SK-N-SH treated with all-trans-retinoic acid at 6 μM for 48 hours (cell line): ENCODE results near the gene ATPAF2.

Experiments
- ATAC-seq: fragments of 200-7000 bp; cut with Tn5 transposase; 3 replicates; pipeline ENCODE4 v1.9.1; 2020; ENCODE audit warnings: mild to moderate bottlenecking, moderate library complexity
- ARNTL ChIP-seq: fragments of 450-650 bp; formaldehyde crosslinking; IDR thresholded peaks from 2 replicates; pipeline ENCODE4 v1.5.0; 2020; ENCODE audit warnings: low read depth, mild to moderate bottlenecking, moderate library complexity, borderline replicate concordance
- BACH2 ChIP-seq: fragments of 250-450 bp; sonication (Bioruptor Pico); IDR thresholded peaks from 2 replicates; pipeline ENCODE4 v1.9.0; 2021; ENCODE audit warnings: mild to moderate bottlenecking, borderline replicate concordance
- CREB5 ChIP-seq: fragments of 250-450 bp; sonication (Bioruptor Pico); IDR thresholded peaks from 2 replicates; pipeline ENCODE4 v1.5.1; 2020; ENCODE audit warnings: low read depth, mild to moderate bottlenecking, moderate library complexity
- CSDC2 ChIP-seq: fragments of 250-450 bp; sonication (Bioruptor Pico); IDR thresholded peaks from 2 replicates; pipeline ENCODE4 v1.5.0; 2020; ENCODE audit warnings: mild to moderate bottlenecking, moderate library complexity
- CSRNP3 ChIP-seq: fragments of 250-450 bp; sonication (Bioruptor Pico); IDR thresholded peaks from 2 replicates; pipeline ENCODE4 v1.5.1; 2021; ENCODE audit warnings: mild to moderate bottlenecking, moderate library complexity
- ESRRG ChIP-seq: fragments of 250-450 bp; sonication (Bioruptor Pico); IDR thresholded peaks from 2 replicates; pipeline ENCODE4 v1.6.1; 2021; ENCODE audit warnings: mild to moderate bottlenecking
- ISL1 ChIP-seq: fragments of 250-450 bp; sonication (Bioruptor Pico); IDR thresholded peaks from 2 replicates; pipeline ENCODE4 v2.1.2; 2022; ENCODE audit warnings: mild to moderate bottlenecking, moderate library complexity
- OSR1 ChIP-seq: fragments of 250-450 bp; sonication (Bioruptor Pico); IDR thresholded peaks from 2 replicates; pipeline ENCODE4 v1.8.0; 2022; ENCODE audit warnings: moderate library complexity, mild to moderate bottlenecking, inconsistent platforms
- PATZ1 ChIP-seq: fragments of 250-450 bp; sonication (Bioruptor Pico); IDR thresholded peaks from 2 replicates; pipeline ENCODE4 v1.8.0; 2020; ENCODE audit warnings: mild to moderate bottlenecking, moderate library complexity, borderline replicate concordance
- PPARA ChIP-seq: fragments of 250-450 bp; sonication (Bioruptor Pico); IDR thresholded peaks from 2 replicates; pipeline ENCODE4 v1.5.0; 2020; ENCODE audit warnings: mild to moderate bottlenecking, borderline replicate concordance
- RARB ChIP-seq: fragments of 250-450 bp; sonication (Bioruptor Pico); IDR thresholded peaks from 2 replicates; pipeline ENCODE4 v1.8.0; 2021; ENCODE audit warnings: mild to moderate bottlenecking, moderate library complexity
- SNAI2 ChIP-seq: fragments of 250-450 bp; sonication (Bioruptor Pico); IDR thresholded peaks from 2 replicates; pipeline ENCODE4 v1.5.0; 2020; ENCODE audit warnings: mild to moderate bottlenecking, moderate library complexity
- TCF4 ChIP-seq: fragments of 250-450 bp; sonication (Bioruptor Pico); IDR thresholded peaks from 2 replicates; pipeline ENCODE4 v1.8.0; 2021; ENCODE audit warnings: mild to moderate bottlenecking, moderate library complexity, borderline replicate concordance
- TOX ChIP-seq: fragments of 250-450 bp; sonication (Bioruptor Pico); IDR thresholded peaks from 2 replicates; pipeline ENCODE4 v1.8.0; 2021; ENCODE audit warnings: mild to moderate bottlenecking, moderate library complexity, borderline replicate concordance
- TSHZ2 ChIP-seq: fragments of 250-450 bp; sonication (Bioruptor Pico); IDR thresholded peaks from 2 replicates; pipeline ENCODE4 v1.5.0; 2020; ENCODE audit warnings: mild to moderate bottlenecking, moderate library complexity
- ZC3H10 ChIP-seq: fragments of 250-450 bp; sonication (Bioruptor Pico); IDR thresholded peaks from 2 replicates; pipeline ENCODE4 v1.5.1; 2021; ENCODE audit warnings: mild to moderate bottlenecking, moderate library complexity
- ZFP3 ChIP-seq: fragments of 250-450 bp; sonication (Bioruptor Pico); IDR thresholded peaks from 2 replicates; pipeline ENCODE4 v1.5.0; 2020; ENCODE audit warnings: mild to moderate bottlenecking, moderate library complexity
- ZFP30 ChIP-seq: fragments of 450-650 bp; formaldehyde crosslinking; IDR thresholded peaks from 2 replicates; pipeline ENCODE4 v1.5.0; 2022; ENCODE audit warnings: mild to moderate bottlenecking, moderate library complexity
- ZNF565 ChIP-seq: fragments of 450-650 bp; formaldehyde crosslinking; conservative IDR thresholded peaks from 2 replicates; pipeline ENCODE4 v1.5.0; 2020; ENCODE audit warnings: low read depth, mild to moderate bottlenecking, moderate library complexity
- ZNF70 ChIP-seq: fragments of 450-650 bp; formaldehyde crosslinking; IDR thresholded peaks from 2 replicates; pipeline ENCODE4 v1.5.0; 2020; ENCODE audit warnings: mild to moderate bottlenecking, moderate library complexity
- ZNF8 ChIP-seq: fragments of 450-650 bp; formaldehyde crosslinking; IDR thresholded peaks from 2 replicates; pipeline ENCODE4 v1.5.0; 2020; ENCODE audit warnings: mild to moderate bottlenecking, moderate library complexity

Gene ATPAF2

GRCh38 chr17:18021372-18021771 is 17.6 kb downstream of the ATPAF2 start:
- ATAC-seq = no peak
- no peak for TF ChIP-seq ZFP3 (CRISPR knock-in tag)
- TF ChIP-seq TCF4 (CRISPR knock-in tag) = no peak
- TF ChIP-seq, all 23 proteins: peak for 0

GRCh38 chr17:18020971-18021370 is 18.0 kb downstream of the ATPAF2 start:
- no peak for ATAC-seq
- TF ChIP-seq ZNF70 (CRISPR knock-in tag) (no peak), ESRRG (no peak), ZNF565 (CRISPR knock-in tag) (no peak), TOX (no peak), ARNTL (no peak), ZC3H10 (CRISPR knock-in tag) (no peak), PPARA (no peak), BACH2 (CRISPR knock-in tag) (no peak), CREB5 (CRISPR knock-in tag) (no peak), CSDC2 (CRISPR knock-in tag) (no peak), PATZ1 (CRISPR knock-in tag) (no peak), RARB (CRISPR knock-in tag) (no peak), TCF4 (CRISPR knock-in tag) (no peak), ZNF8 (CRISPR knock-in tag) (no peak)

GRCh38 chr17:18019838-18020154 is 19.2 kb downstream of the ATPAF2 start:
- no peak for ATAC-seq
- no peak for TF ChIP-seq ZC3H10 (CRISPR knock-in tag)
- no peak for TF ChIP-seq ZNF8 (CRISPR knock-in tag)
- TF ChIP-seq BACH2 (CRISPR knock-in tag) = no peak
- TF ChIP-seq CSDC2 (CRISPR knock-in tag) = no peak
- TF ChIP-seq ARNTL = no peak
- no peak for TF ChIP-seq TOX
- TF ChIP-seq ISL1 (CRISPR knock-in tag) = no peak
- TF ChIP-seq CREB5 (CRISPR knock-in tag) = no peak
- TF ChIP-seq, all 23 proteins: peak for 0

GRCh38 chr17:18018411-18018921 is 20.5 kb downstream of the ATPAF2 start:
- ATAC-seq = no peak
- TF ChIP-seq CREB5 (CRISPR knock-in tag) (no peak), SNAI2 (CRISPR knock-in tag) (no peak), ZC3H10 (CRISPR knock-in tag) (no peak), RARB (CRISPR knock-in tag) (no peak), TSHZ2 (CRISPR knock-in tag) (no peak), TCF4 (CRISPR knock-in tag) (no peak), ESRRG (no peak), ARNTL (no peak), OSR1 (CRISPR knock-in tag) (no peak), ZNF8 (CRISPR knock-in tag) (no peak), CSRNP3 (CRISPR knock-in tag) (no peak), CSDC2 (CRISPR knock-in tag) (no peak), ZNF565 (CRISPR knock-in tag) (no peak), ZFP30 (CRISPR knock-in tag) (no peak)
- TF ChIP-seq, all 23 proteins: peak for 0
